HL-60 (cell line): ENCODE results near the gene SPG21.

Source experiments
- CTCF ChIP-seq: IDR thresholded peaks from one replicate; pipeline ENCODE4 v1.5.1; 2011; ENCODE audit warnings: low read length, control low read depth, inconsistent platforms; ENCODE audit not compliant: insufficient read depth
- GABPA ChIP-seq: IDR thresholded peaks from 2 replicates; pipeline ENCODE4 v1.6.1; 2012; ENCODE audit warnings: low read depth
- TF ChIP-seq, protein P1 (sequence below): IDR thresholded peaks from 2 replicates; pipeline ENCODE4 v1.6.1; 2012; ENCODE audit warnings: low read depth; ENCODE audit not compliant: insufficient replicate concordance

- TF ChIP-seq GABPA (no peak), CTCF (no peak)
- TF ChIP-seq, protein P1, sequence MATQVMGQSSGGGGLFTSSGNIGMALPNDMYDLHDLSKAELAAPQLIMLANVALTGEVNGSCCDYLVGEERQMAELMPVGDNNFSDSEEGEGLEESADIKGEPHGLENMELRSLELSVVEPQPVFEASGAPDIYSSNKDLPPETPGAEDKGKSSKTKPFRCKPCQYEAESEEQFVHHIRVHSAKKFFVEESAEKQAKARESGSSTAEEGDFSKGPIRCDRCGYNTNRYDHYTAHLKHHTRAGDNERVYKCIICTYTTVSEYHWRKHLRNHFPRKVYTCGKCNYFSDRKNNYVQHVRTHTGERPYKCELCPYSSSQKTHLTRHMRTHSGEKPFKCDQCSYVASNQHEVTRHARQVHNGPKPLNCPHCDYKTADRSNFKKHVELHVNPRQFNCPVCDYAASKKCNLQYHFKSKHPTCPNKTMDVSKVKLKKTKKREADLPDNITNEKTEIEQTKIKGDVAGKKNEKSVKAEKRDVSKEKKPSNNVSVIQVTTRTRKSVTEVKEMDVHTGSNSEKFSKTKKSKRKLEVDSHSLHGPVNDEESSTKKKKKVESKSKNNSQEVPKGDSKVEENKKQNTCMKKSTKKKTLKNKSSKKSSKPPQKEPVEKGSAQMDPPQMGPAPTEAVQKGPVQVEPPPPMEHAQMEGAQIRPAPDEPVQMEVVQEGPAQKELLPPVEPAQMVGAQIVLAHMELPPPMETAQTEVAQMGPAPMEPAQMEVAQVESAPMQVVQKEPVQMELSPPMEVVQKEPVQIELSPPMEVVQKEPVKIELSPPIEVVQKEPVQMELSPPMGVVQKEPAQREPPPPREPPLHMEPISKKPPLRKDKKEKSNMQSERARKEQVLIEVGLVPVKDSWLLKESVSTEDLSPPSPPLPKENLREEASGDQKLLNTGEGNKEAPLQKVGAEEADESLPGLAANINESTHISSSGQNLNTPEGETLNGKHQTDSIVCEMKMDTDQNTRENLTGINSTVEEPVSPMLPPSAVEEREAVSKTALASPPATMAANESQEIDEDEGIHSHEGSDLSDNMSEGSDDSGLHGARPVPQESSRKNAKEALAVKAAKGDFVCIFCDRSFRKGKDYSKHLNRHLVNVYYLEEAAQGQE, result no peak
Measured at GRCh38 chr15:65028921-65029735, 39.4 kb upstream of the SPG21 start, which contains the start of gene MTFMT.
